Endothelial cell of umbilical vein (primary cell): Measurements from ENCODE around the gene PTGDR2. TPM values are rescaled to one million over a fixed set of nuclear protein-coding genes. Genes with fewer than 3 reads are reported as not detected.

Experiments used
- BruUV-seq: library from RNA; stranded (reverse); fragments of 400-500 nt; replicated peaks from 2 replicates; lab custom pipeline; 2021; lab: Mats Ljungman, UMichigan
- CTCF ChIA-PET: fragments of 300-600, 350-600 bp; sonication (Branson Sonifier 250); formaldehyde crosslinking; loops from one replicate; lab custom pipeline; 2021; ENCODE audit warnings: antibody characterized with exemption, inconsistent platforms; lab: Charles Lee
- POLR2A ChIA-PET: fragments of 300-600, 350-600 bp; sonication (Branson Sonifier 250); formaldehyde crosslinking; loops from one replicate; lab custom pipeline; 2021; ENCODE audit warnings: antibody characterized with exemption, inconsistent platforms; lab: Charles Lee
- DNase-seq: peaks from one replicate; pipeline ENCODE4 v3.0.0-alpha.2; 2011; ENCODE audit warnings: low read depth, low spot score
- FAIRE-seq: peaks from 2 replicates; lab custom pipeline; 2011; peaks lifted over from hg19 to GRCh38; lab: Jason Lieb, UNC
- H2AFZ ChIP-seq: 2 replicates; pipeline ENCODE4 v1.6.0; 2012; ENCODE audit warnings: low read depth, low read length, control low read depth, inconsistent platforms
- H3K27ac ChIP-seq: 2 replicates; pipeline ENCODE4 v1.5.1; 2011; ENCODE audit warnings: low read depth, mild to moderate bottlenecking, control low read depth, low read length, moderate library complexity; ENCODE audit not compliant: insufficient read depth
- H3K27me3 ChIP-seq, 2 experiments: 2 replicates each; pipeline versions ENCODE4 v1.6.0 to v1.6.1; 2011; ENCODE audit warnings: low read length in 2 of 2, mixed read lengths in 1 of 2; ENCODE audit not compliant: control insufficient read depth in 2 of 2, insufficient read depth in 2 of 2
- H3K36me3 ChIP-seq, 2 experiments: 2 replicates in 1 of 2; 3 replicates in 1 of 2; pipeline ENCODE4 v1.5.1; 2011; ENCODE audit warnings: low read length in 2 of 2, mild to moderate bottlenecking in 1 of 2, moderate library complexity in 1 of 2; ENCODE audit not compliant: control insufficient read depth in 2 of 2, insufficient read depth in 2 of 2; ENCODE audit errors: extremely low read depth in 1 of 2
- H3K4me1 ChIP-seq: 3 replicates; pipeline ENCODE4 v1.5.1; 2011; ENCODE audit warnings: mild to moderate bottlenecking, low read length; ENCODE audit not compliant: control insufficient read depth, insufficient read depth; ENCODE audit errors: extremely low read depth
- H3K4me2 ChIP-seq: 2 replicates; pipeline ENCODE4 v1.6.1; 2011; ENCODE audit warnings: low read length, control low read depth, mixed read lengths; ENCODE audit not compliant: insufficient read depth
- H3K4me3 ChIP-seq, 3 experiments: fragments of 200-600 bp in 1 of 3; sonication (generic), shearing (Covaris generic) in 1 of 3; replicated peaks in 1 of 3; 2 replicates each; pipeline ENCODE4 v1.5.1; 2011 to 2016; ENCODE audit warnings: control low read depth in 3 of 3, low read length in 3 of 3, mild to moderate bottlenecking in 2 of 3, inconsistent platforms in 1 of 3, low read depth in 1 of 3, moderate library complexity in 1 of 3; ENCODE audit not compliant: insufficient read depth in 1 of 3
- H3K79me2 ChIP-seq: 2 replicates; pipeline ENCODE4 v1.6.0; 2012; ENCODE audit warnings: low read length, inconsistent platforms; ENCODE audit not compliant: control insufficient read depth, insufficient read depth
- H3K9ac ChIP-seq: replicated peaks from 2 replicates; pipeline ENCODE3; 2011; ENCODE audit warnings: low read length, control low read depth; ENCODE audit not compliant: insufficient read depth; ENCODE audit errors: extremely low read depth
- H3K9me1 ChIP-seq: replicated peaks from 3 replicates; pipeline ENCODE4 v1.6.0; 2011; ENCODE audit warnings: mild to moderate bottlenecking, low read length; ENCODE audit not compliant: control insufficient read depth, insufficient read depth; ENCODE audit errors: extremely low read depth
- H3K9me3 ChIP-seq: replicated peaks from 2 replicates; pipeline ENCODE4 v1.5.1; 2012; ENCODE audit warnings: low read length, inconsistent platforms; ENCODE audit not compliant: control insufficient read depth, insufficient read depth
- H4K20me1 ChIP-seq: replicated peaks from 2 replicates; pipeline ENCODE3; 2011; ENCODE audit warnings: mild to moderate bottlenecking, low read length; ENCODE audit not compliant: control insufficient read depth, insufficient read depth; ENCODE audit errors: extremely low read depth
- EZH2 ChIP-seq: IDR thresholded peaks from 2 replicates; pipeline ENCODE4 v1.6.1; 2012; ENCODE audit warnings: borderline replicate concordance, low read depth, mild to moderate bottlenecking, moderate library complexity, low read length, inconsistent platforms; ENCODE audit not compliant: severe bottlenecking
- FOS ChIP-seq: IDR thresholded peaks from 2 replicates; pipeline ENCODE4 v1.6.1; 2011; ENCODE audit warnings: mild to moderate bottlenecking, low read length, moderate library complexity, borderline replicate concordance; ENCODE audit not compliant: insufficient read depth
- JUN ChIP-seq: IDR thresholded peaks from 2 replicates; pipeline ENCODE4 v1.6.1; 2011; ENCODE audit warnings: borderline replicate concordance, low read depth; ENCODE audit not compliant: insufficient read length, insufficient read depth
- MYC ChIP-seq: IDR thresholded peaks from one replicate; pipeline ENCODE4 v1.6.1; 2011; ENCODE audit warnings: mild to moderate bottlenecking, low read depth, low read length
- POLR2AphosphoS5 ChIP-seq: IDR thresholded peaks from 2 replicates; pipeline ENCODE4 v1.6.1; 2012; ENCODE audit warnings: low read depth, mild to moderate bottlenecking, control low read depth, low read length, moderate library complexity; ENCODE audit not compliant: insufficient read depth
- dilution Hi-C: fragments of 300-500 bp; cut with MboI; formaldehyde crosslinking; loops from one replicate; pipeline ENCODE4 v1.15.0; 2019; ENCODE audit warnings: low sequenced_read_pairs; ENCODE audit not compliant: extremely low pct_ligation_motif_present
- intact Hi-C: fragments of 100-400 bp; cut with micrococcal nuclease; formaldehyde crosslinking; loops from one replicate; pipeline ENCODE4 v1.10.0; 2022
- polyA plus RNA-seq, 4 experiments: library from polyadenylated mRNA; depleted of rRNA in 3 of 4; stranded (reverse) in 3 of 4; unstranded in 1 of 4; fragments of >200 nt; gene quantifications; 2 replicates each; pipeline versions ENCODE4 v1.2.1 to v1.2.3, GENCODE V29; 2011 to 2012; ENCODE audit warnings: missing spikeins in 1 of 4
- total RNA-seq: library from RNA; stranded (reverse); gene quantifications from 2 replicates; pipeline ENCODE4 v1.2.3, GENCODE V29; 2021
- TF ChIP-seq, protein P1 (sequence below): IDR thresholded peaks from 2 replicates; pipeline ENCODE4 v1.6.1; 2011; ENCODE audit not compliant: insufficient read depth, insufficient read length

The PTGDR2 gene
- total and polyA plus RNA-seq, 2 donors (not counting 3 experiments of a cell fraction or from before 2014, with no cell fraction given): 0.15 TPM; not detected in 1

DNA sequence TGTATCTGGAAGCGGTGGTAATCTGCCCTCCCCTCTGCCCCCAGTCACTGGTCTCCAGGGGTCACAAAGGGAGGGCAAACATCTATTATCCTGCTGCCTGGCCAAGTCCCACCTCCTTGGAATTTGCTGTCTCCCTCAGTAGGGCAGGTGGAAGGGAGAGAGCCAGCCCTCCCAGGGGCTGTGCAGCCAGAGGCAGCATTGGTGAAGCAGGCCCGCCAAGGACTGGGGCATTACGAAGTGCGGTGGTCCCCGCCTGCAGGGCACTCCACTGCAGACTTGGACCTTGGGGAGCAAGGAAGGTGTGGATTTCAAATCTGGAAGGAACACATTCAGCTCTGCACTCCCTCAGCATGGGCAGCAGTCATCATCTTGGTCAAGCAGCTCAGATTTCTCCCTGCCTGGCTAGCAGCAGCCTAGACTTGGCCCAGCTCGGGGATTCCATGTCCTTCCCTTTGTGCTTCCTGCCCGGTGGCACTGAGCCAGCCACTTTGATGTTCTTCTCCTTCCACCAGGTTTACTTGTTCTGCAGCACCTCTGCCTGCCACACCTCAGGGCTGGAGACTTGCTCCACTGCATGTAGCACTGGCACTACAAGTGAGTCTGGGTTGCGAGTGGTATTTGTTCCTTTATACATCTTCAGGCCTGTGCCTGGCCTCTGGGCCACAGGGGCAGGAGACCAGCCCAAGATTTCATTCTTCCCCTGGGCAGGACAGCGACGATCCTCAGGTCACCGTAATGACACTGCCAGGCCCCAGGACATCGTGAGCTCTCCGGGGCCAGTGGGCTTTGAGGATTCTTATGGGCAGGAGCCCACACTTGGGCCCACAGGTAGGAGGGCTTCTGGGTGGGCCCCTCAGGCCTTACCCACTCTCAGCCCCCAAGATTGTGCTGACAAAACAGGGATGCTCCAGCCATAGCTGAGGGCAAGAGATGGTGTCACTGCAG lies 18.9 kb upstream of the PTGDR2 start:
- H3K4me3 ChIP-seq: no peak overlapping the region
- intact Hi-C loops: no loop called here
- FAIRE-seq (no peak), DNase-seq (no peak)
- H2AFZ ChIP-seq: no peak overlapping the region
- dilution Hi-C loops: no loop called here
- H3K79me2 ChIP-seq: no peaks in the 10 kb centered on the region
- no peak overlapping the region for H3K27ac ChIP-seq
- POLR2A ChIA-PET: no interaction called here
- H3K27me3 ChIP-seq: no peaks in the 10 kb centered on the region
- CTCF ChIA-PET: interaction anchor here (0.7 to 1.6 kb wide), 3 partner anchors 13 to 44 kb away, joined by 4 to 9 read pairs (median 5); no protein-coding TSS in a partner anchor
- H3K36me3 ChIP-seq: no peaks in the 10 kb centered on the region
- H3K9me1 ChIP-seq: no peaks in the 10 kb centered on the region
- H4K20me1 ChIP-seq: no peaks in the 10 kb centered on the region
- H3K9ac ChIP-seq: no peak overlapping the region
- no TSS peak for BruUV-seq
- TF ChIP-seq FOS: no peak
- no peak for TF ChIP-seq EZH2
- TF ChIP-seq, protein P1, sequence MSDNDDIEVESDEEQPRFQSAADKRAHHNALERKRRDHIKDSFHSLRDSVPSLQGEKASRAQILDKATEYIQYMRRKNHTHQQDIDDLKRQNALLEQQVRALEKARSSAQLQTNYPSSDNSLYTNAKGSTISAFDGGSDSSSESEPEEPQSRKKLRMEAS: no peak
- no peak for TF ChIP-seq POLR2AphosphoS5
- no peak for TF ChIP-seq MYC
- no peak for TF ChIP-seq JUN
- H3K4me2 ChIP-seq: no peak overlapping the region
- no peaks in the 10 kb centered on the region for H3K4me1 ChIP-seq
- H3K9me3 ChIP-seq: no peaks in the 10 kb centered on the region
